Stimulated activated CD4-positive, alpha-beta T cell treated with anti-CD3 and anti-CD28 coated beads, TNF-alpha, amount 100 ng/mL, for 24 hours (primary cell): ENCODE results near the gene CC2D1A.

Source experiments
- DNase-seq, 3 experiments: peaks; one replicate each; pipeline ENCODE4 v3.0.0-alpha.2; 2020; ENCODE audit warnings: low read depth in 3 of 3

Gene CC2D1A

DNA sequence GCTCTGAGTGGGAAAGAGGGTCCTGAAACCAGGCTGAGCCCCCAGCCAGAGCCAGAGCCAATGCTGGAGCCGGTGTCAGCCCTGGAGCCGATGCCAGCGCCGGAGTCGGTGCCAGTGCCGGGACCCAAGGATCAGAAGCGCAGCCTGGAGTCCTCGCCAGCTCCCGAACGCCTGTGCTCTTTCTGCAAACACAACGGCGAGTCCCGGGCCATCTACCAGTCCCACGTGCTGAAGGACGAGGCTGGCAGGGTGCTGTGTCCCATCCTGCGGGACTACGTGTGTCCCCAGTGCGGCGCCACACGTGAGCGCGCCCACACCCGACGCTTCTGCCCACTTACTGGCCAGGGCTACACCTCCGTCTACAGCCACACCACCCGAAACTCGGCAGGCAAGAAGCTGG is 28.7 kb upstream of the CC2D1A start:
- no peak for DNase-seq

DNA sequence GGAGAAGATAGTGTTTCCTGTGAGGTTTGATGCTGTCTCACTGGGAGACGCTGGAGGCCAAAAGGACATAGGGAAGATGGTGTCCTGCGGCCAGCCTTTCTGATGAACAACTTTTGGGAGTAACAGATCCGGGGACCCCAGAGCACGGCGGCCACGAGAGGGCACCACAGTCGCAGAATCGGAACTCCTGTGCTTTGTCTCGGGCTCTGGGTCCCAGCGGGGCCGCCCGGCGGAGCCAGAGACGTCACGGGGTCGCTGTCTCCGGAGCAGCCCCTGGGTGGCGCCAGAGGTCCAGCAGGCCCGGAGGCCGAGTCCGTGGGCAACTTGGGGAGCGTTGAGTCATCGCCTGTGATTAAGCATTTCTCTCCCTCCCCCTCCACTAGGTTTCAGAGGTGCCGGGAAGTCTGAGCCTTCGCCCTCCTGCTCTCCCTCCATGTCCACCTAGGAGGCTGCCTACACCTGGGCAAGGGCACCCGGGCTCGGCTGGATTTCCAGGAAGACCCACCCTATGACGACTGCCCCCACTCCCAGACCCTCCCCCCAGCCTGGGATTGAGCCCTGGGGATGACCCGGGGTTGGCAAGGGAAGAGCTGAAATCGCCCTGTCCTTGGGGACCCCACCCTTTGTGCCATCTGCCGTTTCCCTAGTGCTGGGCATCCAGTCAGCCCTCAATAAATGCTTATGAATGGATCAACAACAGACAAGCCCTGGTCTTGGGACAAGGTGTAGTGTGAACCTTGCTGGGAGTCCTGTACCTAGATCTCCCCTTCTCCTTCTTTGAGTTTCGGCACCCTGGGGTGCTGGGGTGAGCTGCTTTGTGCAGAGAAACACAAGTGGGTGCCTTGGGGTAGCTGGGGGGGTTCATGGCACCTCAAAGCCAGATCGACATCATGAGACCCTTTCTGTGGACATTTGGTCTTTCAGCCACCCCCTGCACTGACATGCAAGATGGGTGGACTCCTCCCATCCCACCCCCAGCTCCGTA is 25.6 kb upstream of the CC2D1A start:
- DNase-seq: peak; percentile 96 to 99 (median 98)

DNA sequence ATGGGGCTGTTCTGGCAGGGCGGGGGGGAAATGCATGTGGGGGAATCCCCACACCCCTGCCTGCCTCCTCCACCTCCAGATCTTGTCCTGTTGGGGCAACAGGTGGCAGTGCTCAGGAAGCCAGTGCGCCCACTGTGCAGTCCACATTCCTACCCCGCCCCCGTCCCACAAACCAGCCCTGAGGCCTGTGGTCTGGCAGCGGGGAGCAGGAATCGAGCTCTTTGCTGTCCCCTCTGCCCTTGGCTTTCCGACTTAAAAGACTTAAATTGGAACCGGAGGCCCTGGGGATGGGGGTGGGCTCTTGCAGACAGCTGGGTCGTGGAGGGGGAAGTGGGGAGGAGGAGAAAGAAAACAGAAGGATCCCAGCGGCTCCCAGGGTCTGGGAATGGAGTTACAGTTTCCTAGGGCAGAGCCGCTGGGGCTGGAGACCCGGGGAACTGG is 24.7 kb upstream of the CC2D1A start:
- DNase-seq: no peak

DNA sequence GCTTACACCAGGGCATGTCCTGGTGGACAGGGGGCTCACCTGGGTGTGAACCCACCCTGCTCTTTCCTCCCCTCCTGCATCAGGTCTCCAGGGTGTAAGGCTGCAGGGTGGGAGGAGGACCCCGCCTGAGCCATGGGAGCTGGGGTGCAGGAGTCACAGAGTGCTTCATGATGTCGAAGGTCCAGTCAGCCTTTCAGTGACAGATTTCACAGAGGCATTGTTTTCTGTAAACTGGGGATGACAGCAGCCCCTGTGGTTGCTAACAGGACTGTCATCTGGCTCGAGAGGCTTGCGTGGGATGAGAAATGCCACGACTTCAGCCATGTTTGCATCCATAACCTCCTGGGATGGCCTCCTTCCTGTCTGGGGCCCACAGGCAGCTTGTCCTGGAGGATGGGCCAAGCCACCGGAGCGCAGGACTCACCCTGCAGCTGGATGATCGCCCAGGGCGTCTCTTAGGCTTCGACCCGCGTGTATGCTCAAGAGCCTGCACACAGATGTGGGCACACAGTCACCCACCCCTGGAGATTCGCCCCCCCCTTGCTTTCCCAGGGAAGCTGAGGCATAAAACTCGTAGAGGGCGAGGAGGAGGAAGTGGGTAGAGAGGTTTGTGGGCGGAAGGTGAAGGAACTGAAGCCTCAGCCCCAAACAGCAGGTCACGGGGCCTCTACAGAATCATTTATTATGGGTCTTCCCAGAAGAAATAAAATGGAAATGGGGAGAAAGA is 24.1 kb upstream of the CC2D1A start:
- peak in 1 of 3 experiments; percentile 44 for DNase-seq

DNA sequence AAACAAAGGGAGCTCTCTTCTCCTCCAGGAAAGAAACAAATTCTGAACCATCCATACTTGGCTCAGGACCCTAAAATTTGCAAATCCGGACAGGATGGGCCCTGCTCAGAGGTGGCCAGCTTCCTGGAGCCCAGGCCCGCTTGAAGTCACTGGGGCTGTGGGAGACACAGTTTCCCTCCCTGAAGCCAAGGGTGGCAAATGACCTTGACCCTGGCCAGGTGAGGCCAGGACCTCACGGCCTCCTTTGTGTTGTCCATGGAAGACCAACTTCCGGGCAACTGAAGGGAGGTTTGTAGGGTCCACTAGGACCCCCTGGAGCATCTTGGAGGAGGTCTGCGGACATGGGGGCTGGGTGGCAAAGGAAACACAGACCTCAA is 23.6 kb upstream of the CC2D1A start:
- no peak for DNase-seq

DNA sequence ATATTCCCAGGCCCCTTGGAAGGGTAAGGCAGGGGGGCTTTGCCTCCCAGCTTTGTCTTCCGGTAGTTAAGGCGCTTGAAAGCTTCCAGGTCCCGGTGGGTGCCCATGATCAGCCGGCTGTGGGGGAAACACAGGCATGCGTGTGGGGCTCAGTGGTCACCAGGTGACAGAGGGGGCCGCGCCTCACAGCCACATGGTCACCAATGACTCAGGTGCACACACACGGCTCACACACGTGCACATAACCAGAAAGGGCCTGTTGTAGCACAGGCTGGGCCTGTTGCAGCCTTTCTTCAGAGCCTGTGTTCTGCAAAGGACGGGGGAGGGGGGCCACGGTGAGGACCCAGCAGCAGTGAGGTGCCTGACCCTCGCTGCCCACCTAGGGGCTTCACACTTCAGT is 23.2 kb upstream of the CC2D1A start:
- no peak for DNase-seq

DNA sequence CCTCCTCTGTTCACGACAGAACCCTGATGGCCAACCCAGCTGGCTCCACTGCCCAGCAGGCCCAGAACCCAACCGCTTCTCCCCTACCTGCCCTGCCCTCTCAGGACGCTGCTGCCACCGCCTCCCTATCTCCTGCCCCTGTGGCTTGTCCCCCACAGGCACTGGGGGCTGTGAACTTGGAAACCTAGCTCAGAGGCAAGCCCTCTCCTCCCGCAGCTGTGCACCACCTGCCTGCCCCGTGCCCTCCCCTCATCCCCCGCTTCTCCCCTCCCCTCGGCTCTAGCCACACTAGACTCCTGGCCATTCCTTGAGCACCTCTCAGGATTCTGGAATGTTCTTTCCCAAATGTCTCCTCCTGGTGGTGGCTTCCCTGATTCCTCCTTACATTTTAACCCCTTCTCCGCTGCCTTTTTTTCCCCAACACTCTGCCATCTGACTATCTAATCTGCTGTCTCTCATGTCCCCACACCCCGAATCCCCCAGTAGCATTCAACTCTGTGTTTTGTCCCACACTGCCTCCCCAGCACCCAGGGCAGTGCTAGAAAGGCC is 22.4 kb upstream of the CC2D1A start:
- DNase-seq: no peak

DNA sequence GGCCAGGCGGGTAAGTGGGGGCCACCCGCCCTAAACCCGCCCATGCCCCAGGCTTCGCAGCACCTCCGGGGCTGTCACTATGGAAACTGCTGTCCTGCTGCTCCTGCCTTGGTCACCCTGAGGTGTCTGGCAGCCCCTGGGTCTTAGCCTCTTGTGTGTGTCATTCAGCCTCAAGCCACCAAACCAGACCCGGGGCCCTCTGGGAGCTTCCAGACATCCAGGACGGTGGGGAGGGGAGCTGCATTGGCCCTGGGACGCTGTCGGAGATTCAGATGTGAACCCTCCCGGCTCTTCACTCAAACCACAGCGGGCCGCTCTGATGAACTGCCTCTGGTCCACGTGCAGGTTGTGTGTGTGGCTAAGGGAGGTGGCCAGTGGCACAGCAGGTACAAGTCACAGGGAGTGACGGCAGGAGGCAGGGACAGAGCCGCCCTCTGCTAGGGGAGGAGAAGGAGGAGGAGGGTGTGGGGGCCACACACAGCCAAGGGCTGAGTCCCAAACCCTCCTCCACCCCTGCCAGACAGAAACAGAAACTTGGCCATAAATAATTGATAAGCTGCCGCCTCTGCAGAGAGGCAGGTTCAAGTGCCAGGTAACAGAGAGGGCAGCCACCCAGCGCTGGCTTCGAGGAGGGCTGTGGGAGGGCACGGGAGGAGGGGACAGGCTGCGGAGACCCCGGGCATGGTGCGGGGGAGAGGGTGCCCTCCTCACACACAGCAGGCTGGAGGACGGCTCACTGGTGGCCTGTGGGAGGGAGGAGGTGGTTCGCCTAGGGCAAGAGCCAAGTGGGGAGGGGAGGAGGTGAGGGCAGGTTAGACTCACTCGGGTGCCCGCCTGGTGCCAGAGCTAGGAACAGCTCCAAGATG is 21.0 kb upstream of the CC2D1A start:
- no peak for DNase-seq

DNA sequence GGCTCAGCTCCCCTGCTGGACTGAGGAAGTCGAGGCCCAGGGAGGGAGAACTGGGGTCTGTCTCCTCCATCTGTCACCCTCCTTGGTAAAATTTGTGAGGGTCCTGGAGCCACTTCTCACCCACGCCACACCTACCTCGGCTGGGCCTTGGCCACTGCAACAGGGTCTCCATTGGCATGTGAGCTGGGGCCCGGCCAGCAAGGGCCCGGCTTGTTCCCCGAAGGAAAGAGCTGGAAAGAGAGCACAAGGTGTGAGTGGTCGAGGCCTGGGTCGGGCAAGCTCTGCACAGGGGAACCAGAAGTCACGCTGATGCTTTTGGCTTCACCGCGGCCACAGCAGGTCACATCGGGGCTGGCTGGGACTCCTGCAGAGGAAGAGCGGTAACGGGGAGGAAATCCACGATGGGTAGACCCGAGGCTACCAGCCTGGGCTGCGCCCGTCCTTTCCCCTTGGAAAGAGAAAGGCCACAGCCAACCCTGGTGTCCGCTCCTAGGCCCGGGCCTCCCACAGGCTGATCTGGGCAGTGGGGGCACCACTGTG is 20.1 kb upstream of the CC2D1A start:
- DNase-seq: no peak

DNA sequence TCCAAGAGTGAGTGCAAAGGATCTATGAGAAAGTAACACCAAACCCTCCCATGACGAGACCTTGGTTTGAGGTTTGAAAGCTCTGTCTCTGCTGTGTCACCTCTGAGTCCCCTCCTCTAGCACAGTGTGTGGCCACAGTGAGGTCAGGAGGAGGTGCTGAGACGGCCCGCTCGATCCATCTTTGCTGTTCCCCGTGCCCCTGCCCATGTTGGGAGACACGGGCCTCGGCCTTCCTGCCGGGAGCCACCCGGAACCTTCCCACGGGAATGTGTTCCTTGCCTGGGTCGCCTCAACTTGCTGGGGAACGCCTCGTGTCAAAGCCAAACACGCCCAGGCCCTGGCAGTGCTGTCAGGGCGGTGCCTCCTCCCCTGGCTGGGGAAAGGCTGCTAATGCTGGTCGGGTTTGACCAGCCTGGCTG is 19.0 kb upstream of the CC2D1A start:
- no peak for DNase-seq

DNA sequence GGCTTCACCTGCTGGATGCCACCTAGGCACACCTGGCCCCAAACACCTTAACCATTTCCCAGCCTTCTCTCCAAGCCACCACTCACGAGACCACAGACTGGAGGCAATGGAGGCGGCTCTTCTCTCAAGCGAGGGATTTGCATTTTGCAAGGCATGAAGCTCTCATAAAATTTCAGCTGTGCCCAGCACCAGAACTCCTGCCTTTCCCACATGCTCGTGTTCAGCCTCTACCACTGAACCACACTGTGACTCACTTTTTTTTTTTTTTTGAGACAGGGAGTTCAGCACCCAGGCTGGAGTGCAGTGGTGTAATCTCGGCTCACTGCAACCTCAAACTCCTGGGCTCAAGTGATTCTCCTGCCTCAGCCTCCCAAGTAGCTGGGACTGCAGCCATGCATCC is 18.5 kb upstream of the CC2D1A start:
- no peak for DNase-seq

DNA sequence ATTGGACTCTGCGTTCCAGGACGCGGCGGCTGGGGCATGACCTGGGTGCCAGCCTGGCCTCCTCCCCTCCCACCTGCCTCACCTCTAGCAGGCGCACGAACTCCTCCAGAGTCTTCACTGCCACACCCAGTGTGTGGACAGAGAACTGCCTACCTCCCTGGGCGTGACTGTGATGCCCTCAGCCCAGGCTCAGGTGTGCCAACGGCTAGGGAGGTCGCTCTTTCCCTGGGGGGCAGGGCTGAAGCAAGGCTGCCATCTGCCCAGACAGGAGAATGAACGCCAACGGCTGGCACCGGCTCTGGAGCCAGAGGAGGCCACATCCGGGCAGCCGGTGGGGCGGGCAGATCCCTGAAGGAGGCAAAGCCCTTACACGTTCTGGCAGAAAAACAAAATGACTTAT is 17.7 kb upstream of the CC2D1A start:
- no peak for DNase-seq

DNA sequence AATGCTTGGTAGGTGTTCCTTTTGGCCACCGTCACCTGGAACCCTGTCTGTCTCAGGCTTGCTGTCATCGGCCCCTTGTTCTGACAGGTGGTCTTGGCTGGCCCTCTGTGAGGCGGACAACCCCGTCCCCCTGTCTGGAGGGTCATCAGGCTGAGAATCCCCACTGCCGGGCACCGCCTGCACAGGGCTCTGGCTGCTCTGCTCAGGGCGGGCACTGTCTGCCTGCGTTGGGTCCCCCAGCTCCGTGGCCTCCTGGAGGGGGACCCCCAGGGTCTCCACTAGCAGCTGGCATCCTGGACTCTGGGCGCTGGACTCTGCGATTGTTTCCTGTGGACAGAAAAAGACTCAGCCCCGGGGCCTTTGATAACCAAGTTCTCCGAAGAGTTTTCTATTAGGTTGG is 15.9 kb upstream of the CC2D1A start:
- no peak for DNase-seq

DNA sequence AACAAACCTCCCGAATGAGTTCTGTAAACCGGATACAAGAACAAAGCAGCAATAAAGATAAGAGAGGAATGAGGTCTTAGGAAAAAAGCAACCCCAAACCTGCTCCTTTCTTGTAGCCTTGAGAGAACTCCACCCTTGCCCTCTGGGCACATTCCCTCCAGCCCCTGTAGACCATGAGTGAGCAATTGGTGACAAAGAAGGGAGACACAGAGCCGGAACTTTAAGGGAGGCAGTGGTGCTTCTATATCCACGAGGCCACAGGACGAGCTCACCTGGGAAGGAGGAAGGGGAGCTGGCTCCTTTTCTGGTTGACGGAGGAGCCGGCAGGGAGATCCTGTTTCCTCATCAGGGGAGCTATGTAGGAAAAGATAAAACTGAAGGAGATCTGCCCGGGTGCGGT is 13.1 kb upstream of the CC2D1A start:
- no peak for DNase-seq

DNA sequence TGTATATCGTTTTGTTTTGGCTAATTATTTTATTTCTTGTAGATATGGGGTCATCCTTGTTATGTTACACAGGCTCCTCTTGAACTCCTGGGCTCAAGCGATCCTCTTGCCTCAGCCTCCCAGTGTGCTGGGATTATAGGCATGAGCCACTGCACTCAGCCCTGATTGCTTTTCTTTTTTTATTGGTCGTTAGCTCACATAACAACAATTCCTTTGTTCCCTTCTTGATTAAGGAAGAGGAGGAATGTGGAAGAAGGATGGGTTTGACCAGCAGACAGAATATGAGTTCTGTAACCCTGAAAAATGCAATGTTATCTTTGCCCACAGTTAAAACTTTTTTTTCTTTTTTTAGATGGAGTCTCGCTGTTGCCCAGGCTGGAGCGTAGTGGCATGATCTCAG is 11.4 kb upstream of the CC2D1A start:
- no peak for DNase-seq

DNA sequence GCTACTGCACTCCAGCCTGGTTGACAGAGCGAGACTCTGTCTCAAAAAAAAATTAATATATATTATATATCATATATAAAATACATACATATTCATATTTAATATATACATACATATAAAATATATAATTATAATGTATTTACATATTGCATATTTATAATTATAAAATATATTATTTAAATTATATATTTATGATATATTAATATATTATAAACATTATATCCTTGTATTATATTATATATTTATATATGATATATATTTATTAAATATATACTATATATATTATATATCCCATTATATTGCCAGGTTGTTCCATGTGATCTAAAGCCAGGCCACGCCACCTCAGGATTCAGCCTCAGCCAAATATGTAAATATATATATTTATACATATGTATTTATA is 9.8 kb upstream of the CC2D1A start:
- DNase-seq: no peak

DNA sequence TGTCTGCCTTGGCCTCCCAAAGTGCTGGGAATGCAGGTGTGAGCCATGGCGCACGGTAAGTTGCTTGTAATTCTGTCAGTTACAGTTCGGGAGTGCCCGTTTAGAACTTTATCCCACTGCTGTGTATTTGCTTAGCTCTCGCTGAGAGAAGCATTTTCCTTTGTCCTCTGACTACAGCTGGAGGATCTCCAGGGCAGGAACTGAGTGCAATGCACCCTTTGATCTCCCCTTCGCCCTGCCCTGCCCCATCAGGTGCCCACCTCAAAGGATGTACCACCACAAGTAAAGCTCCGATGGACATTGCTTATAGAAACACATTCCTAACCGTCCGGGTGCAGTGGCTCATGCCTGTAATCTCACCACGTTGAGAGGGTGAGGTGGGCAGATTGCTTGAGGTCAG is 6.6 kb upstream of the CC2D1A start:
- no peak for DNase-seq

DNA sequence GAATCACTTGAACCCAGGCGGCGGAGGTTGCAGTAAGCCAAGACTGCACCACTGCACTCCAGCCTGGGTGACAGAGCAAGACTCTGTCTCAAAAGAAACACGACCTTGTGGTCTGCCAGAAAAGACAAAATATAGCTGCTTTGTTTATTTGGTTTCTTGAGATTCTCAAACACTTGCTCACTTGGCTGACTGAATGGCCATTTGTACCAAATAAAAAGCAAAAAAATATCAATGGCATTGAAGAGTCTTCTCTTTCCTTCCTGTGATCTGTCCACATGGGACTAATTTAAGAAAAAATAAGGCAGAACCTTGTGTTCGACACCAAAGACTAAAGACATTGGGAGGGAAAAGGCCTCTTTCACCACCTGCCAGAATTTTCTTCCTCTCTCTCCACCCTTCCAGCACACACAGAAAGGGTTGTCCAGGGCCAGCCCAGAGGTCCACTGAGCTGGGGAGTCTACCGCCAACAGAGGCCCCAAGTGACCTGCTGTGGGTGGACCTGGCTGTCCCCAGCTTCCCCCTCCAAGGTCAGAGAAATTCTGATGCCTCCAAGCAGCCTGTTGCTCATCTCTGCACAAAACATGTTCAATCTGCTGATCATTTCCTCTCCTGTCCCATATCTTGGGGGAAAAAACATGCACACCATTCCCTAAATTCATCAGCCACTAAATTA is 6.0 kb upstream of the CC2D1A start:
- DNase-seq: no peak

DNA sequence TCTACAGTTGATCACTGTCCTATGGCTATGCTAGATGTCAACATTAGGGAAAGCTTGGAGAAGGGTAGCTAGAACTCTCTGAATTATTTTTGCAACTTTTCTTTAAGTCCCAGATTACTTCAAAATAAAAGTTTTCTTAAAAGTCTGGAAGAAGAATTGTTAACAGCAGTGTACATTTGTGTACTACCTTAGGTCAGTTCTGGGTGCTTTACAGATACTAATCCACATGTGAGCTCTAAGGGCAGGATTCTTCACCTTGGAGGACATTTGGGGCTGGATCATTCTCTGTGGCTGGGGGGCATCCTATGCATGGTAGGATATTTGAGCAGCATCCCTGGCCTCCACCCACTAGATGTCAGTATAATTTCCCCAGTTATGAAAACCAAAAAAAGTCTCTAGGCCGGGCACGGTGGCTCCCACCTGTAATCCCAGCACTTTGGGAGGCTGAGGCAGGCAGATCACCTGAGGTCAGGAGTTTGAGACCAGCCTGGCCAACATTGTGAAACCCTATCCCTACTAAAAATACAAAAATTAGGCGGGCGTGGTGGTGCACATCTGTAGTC is 2.9 kb upstream of the CC2D1A start:
- DNase-seq: no peak

DNA sequence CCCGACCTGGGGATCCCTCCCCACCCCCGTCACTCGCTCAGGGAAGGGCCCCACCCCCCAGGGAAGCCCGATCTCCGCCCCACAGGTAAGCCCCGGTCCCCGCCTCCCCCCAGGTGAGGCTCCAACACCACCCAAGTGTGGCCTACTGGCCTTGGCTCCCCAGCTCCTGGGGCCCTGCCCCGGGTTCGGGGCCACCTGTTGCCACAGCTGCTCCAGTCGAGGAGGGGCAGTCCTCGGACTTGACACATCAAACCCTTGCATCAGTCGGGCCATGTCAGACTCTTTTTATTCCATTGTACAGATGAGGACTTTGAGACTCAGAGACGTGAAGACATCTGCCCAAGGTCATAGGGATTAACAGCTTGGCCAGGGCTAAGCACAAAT is 512 bp downstream of the CC2D1A start:
- peak in 1 of 3 experiments; percentile 21 for DNase-seq

DNA sequence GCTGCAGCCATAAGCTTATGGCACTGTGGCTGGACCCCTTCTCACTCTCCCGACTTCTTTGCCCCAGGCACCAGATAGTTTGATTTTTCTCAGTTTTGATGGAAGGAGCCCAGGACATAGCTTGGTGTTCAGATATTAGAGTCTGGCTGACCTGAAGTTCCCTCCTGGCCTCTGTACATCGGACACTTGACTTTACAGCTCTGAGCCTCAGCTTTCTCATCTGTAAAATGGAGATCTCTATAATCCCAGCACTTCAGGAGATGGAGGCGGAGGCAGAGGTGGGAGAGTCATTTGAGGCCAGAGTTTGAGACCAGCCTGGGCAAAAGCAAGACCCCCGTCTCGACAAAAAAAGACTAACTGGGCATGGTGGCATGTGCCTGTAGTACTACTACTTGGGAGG is 909 bp downstream of the CC2D1A start:
- no peak for DNase-seq
